OCI-LY1 (cell line): Measurements from ENCODE around the gene KIFC3.

Source experiments
- H2AFZ ChIP-seq: fragments of 200-600 bp; sonication (generic), shearing (Covaris generic); 2 replicates; pipeline ENCODE4 v1.6.0; 2014; ENCODE audit warnings: antibody characterized with exemption, mild to moderate bottlenecking, low read length
- H3F3A ChIP-seq: fragments of 200-600 bp; sonication (generic), shearing (Covaris generic); 2 replicates; pipeline ENCODE4 v1.6.0; 2014; ENCODE audit warnings: mild to moderate bottlenecking, antibody characterized with exemption, low read length, moderate library complexity; ENCODE audit not compliant: insufficient read depth
- H3K27ac ChIP-seq: fragments of 200-600 bp; sonication (generic); 2 replicates; pipeline ENCODE4 v1.5.1; 2014; ENCODE audit warnings: low read length, mixed run types, mild to moderate bottlenecking, low read depth; ENCODE audit not compliant: poor library complexity, severe bottlenecking
- H3K27me3 ChIP-seq: fragments of 200-600 bp; sonication (generic); 2 replicates; pipeline ENCODE4 v1.6.0; 2014; ENCODE audit warnings: antibody characterized with exemption, mild to moderate bottlenecking, low read length, moderate library complexity; ENCODE audit not compliant: insufficient read depth
- H3K36me3 ChIP-seq: fragments of 200-600 bp; sonication (generic); 2 replicates; pipeline ENCODE4 v1.6.1; 2014; ENCODE audit warnings: mild to moderate bottlenecking, antibody characterized with exemption, low read length, moderate library complexity, mixed read lengths; ENCODE audit not compliant: insufficient read depth
- H3K4me1 ChIP-seq: fragments of 200-600 bp; sonication (generic); 2 replicates; pipeline ENCODE4 v1.5.1; 2014; ENCODE audit warnings: mild to moderate bottlenecking, low read length, moderate library complexity; ENCODE audit not compliant: insufficient read depth, severe bottlenecking
- H3K4me2 ChIP-seq: fragments of 200-600 bp; sonication (generic), shearing (Covaris generic); 2 replicates; pipeline ENCODE4 v1.6.1; 2014; ENCODE audit warnings: low read length
- H3K4me3 ChIP-seq: fragments of 200-600 bp; sonication (generic); 2 replicates; pipeline ENCODE4 v1.5.1; 2014; ENCODE audit warnings: low read length, low read depth, mild to moderate bottlenecking, mixed read lengths; ENCODE audit not compliant: poor library complexity, severe bottlenecking
- H3K79me2 ChIP-seq: fragments of 200-600 bp; shearing (Covaris generic); 2 replicates; pipeline ENCODE4 v1.6.1; 2016; ENCODE audit warnings: mixed run types, low read length, mixed read lengths; ENCODE audit not compliant: insufficient read depth
- H3K9ac ChIP-seq: fragments of 200-600 bp; sonication (generic), shearing (Covaris generic); 2 replicates; pipeline ENCODE4 v1.6.1; 2014; ENCODE audit warnings: mild to moderate bottlenecking, low read length, mixed read lengths
- H3K9me2 ChIP-seq: fragments of 200-600 bp; sonication (generic), shearing (Covaris generic); 2 replicates; pipeline ENCODE4 v1.6.1; 2014; ENCODE audit warnings: low read depth, mild to moderate bottlenecking, low read length, mixed read lengths
- H3K9me3 ChIP-seq: fragments of 200-600 bp; shearing (Covaris generic); 2 replicates; pipeline ENCODE4 v1.6.1; 2014; ENCODE audit warnings: low read length, mixed read lengths
- H4K20me1 ChIP-seq: fragments of 200-600 bp; sonication (generic), shearing (Covaris generic); 2 replicates; pipeline ENCODE4 v1.6.0; 2016; ENCODE audit warnings: mild to moderate bottlenecking, low read length; ENCODE audit not compliant: insufficient read depth
- CTCF ChIP-seq: fragments of 200-600 bp; sonication (generic), shearing (Covaris generic); IDR thresholded peaks from 2 replicates; pipeline ENCODE4 v1.5.1; 2017; ENCODE audit warnings: mild to moderate bottlenecking, antibody characterized with exemption, low read length, moderate library complexity, mixed read lengths
- EZH2 ChIP-seq: fragments of 200-600 bp; sonication (generic), shearing (Covaris generic); IDR thresholded peaks from 2 replicates; pipeline ENCODE4 v1.8.0; 2017; ENCODE audit warnings: borderline replicate concordance, mixed run types, mild to moderate bottlenecking, antibody characterized with exemption, low read length, moderate library complexity, mixed read lengths

The KIFC3 gene

DNA sequence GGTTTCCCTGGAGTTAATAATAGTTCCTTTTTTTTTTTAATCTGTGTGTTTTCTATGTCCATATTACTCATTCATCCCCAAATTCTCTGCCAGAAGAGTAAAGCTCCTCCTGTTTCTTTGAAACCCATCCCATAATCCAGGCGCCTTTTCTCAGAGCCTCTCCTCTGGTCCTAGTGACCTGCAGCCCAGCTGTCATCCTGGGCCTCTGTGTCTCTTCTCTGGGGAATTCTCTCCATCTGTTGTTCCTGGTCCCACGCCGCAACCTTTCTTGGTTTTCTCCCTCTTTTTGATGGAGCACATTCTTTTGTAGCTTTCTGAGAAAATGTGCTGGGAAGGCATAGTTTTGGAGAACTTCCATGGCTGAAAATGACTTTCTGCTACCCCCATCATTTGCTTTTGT is 56.5 kb downstream of the KIFC3 start:
- Histone ChIP-seq H3K4me2 (no peak overlapping the region), H3K4me1 (no peaks in the 10 kb centered on the region), H3K27me3 (no peaks in the 10 kb centered on the region), H3F3A (no peaks in the 10 kb centered on the region), H3K36me3 (peaks cover 15% of the 10 kb centered on the region), H3K9me3 (no peaks in the 10 kb centered on the region), H3K9ac (no peak overlapping the region), H3K79me2 (no peaks in the 10 kb centered on the region), H3K27ac (no peak overlapping the region), H3K4me3 (no peak overlapping the region), H2AFZ (no peak overlapping the region), H3K9me2 (no peaks in the 10 kb centered on the region), H4K20me1 (no peaks in the 10 kb centered on the region)
- no peak for TF ChIP-seq CTCF
- no peak for TF ChIP-seq EZH2

- H3K4me3 ChIP-seq: no peak overlapping the region
- H2AFZ ChIP-seq: no peak overlapping the region
- no peak overlapping the region for H3K27ac ChIP-seq
- H3K9me3 ChIP-seq: no peaks in the 10 kb centered on the region
- H3K9me2 ChIP-seq: no peaks in the 10 kb centered on the region
- H3K27me3 ChIP-seq: no peaks in the 10 kb centered on the region
- no peak overlapping the region for H3K4me2 ChIP-seq
- no peaks in the 10 kb centered on the region for H3K79me2 ChIP-seq
- H3F3A ChIP-seq: no peaks in the 10 kb centered on the region
- no peaks in the 10 kb centered on the region for H3K4me1 ChIP-seq
- TF ChIP-seq CTCF (no peak), EZH2 (no peak)
- no peak overlapping the region for H3K9ac ChIP-seq
- no peaks in the 10 kb centered on the region for H4K20me1 ChIP-seq
- H3K36me3 ChIP-seq: peaks cover 15% of the 10 kb centered on the region
Measured at GRCh38 chr16:57744642-57744903, 57.7 kb downstream of the KIFC3 start.

- TF ChIP-seq CTCF (no peak), EZH2 (no peak)
- Histone ChIP-seq H3K4me3 (no peak overlapping the region), H3F3A (no peaks in the 10 kb centered on the region), H3K9me2 (no peaks in the 10 kb centered on the region), H3K27ac (no peak overlapping the region), H3K36me3 (peaks cover 15% of the 10 kb centered on the region), H3K9ac (no peak overlapping the region), H3K4me1 (no peaks in the 10 kb centered on the region), H3K4me2 (no peak overlapping the region), H3K27me3 (no peaks in the 10 kb centered on the region), H4K20me1 (no peaks in the 10 kb centered on the region), H2AFZ (no peak overlapping the region), H3K79me2 (no peaks in the 10 kb centered on the region), H3K9me3 (no peaks in the 10 kb centered on the region)
Measured at GRCh38 chr16:57743886-57744641, 58.2 kb downstream of the KIFC3 start.
